Thyroid gland (tissue), 4 donors: ENCODE results near the gene ZC3HAV1L. TPM values are rescaled to one million over a fixed set of nuclear protein-coding genes. Genes with fewer than 3 reads are reported as not detected.

Experiments used
- DNase-seq, 2 donors: peaks; one replicate each; pipeline ENCODE4 v3.0.0-alpha.2; 2019
- H3K27ac ChIP-seq, 3 donors: fragments of 200-600 bp; sonication (generic); 1 replicate in 2 of 3; 2 replicates in 1 of 3; pipeline ENCODE4 v1.5.1; 2016 to 2019; ENCODE audit warnings: mild to moderate bottlenecking in 1 of 3, moderate library complexity in 1 of 3
- H3K27me3 ChIP-seq: fragments of 200-600 bp; sonication (generic); one replicate; pipeline ENCODE4 v1.5.1; 2019
- H3K36me3 ChIP-seq, 2 donors: fragments of 200-600 bp; sonication (generic); one replicate each; pipeline ENCODE4 v1.5.1; 2016 to 2019
- H3K4me1 ChIP-seq, 2 donors: fragments of 200-600 bp; sonication (generic); one replicate each; pipeline ENCODE4 v1.5.1; 2017 to 2019
- H3K4me3 ChIP-seq, 3 donors: fragments of 200-600 bp; sonication (generic); replicated peaks in 1 of 3; 1 replicate in 2 of 3; 2 replicates in 1 of 3; pipeline ENCODE4 v1.5.1; 2016; ENCODE audit warnings: mild to moderate bottlenecking in 1 of 3
- H3K9me3 ChIP-seq: fragments of 200-600 bp; sonication (generic); one replicate; pipeline ENCODE4 v1.5.1; 2017
- POLR2A ChIP-seq, 2 donors: fragments of 450-650 bp; IDR thresholded peaks; one replicate each; pipeline ENCODE4 v1.6.1; 2017; ENCODE audit warnings: antibody characterized with exemption in 2 of 2, mild to moderate bottlenecking in 2 of 2, moderate library complexity in 1 of 2
- WGBS, 2 donors: methylation state at CpG; one replicate each; pipeline ENCODE4 v1.1.5; 2017; 5-methylcytosine and 5-hydroxymethylcytosine counted together
- intact Hi-C: fragments of 100-400 bp; cut with DNase I; formaldehyde crosslinking; loops from one replicate; pipeline ENCODE4 v1.15.1; 2023
- total RNA-seq, 4 donors: library from RNA; depleted of rRNA; stranded (reverse); fragments of >200 nt; gene quantifications; one replicate each; pipeline ENCODE4 v1.2.3, GENCODE V29; 2016
- TF ChIP-seq, protein P1 (sequence below), 6 experiments: fragments of 200-600 bp in 3 of 6; fragments of 450-650 bp in 3 of 6; sonication (generic) in 3 of 6; IDR thresholded peaks; one replicate each; pipeline ENCODE4 v1.5.1; 2016 to 2019; ENCODE audit warnings: antibody characterized with exemption in 6 of 6, mild to moderate bottlenecking in 2 of 6, inconsistent platforms in 1 of 6, moderate library complexity in 1 of 6

Gene ZC3HAV1L
- total RNA-seq, 4 donors from 2014 or later = 31.7 to 73.7 (median 45.5) TPM

DNA sequence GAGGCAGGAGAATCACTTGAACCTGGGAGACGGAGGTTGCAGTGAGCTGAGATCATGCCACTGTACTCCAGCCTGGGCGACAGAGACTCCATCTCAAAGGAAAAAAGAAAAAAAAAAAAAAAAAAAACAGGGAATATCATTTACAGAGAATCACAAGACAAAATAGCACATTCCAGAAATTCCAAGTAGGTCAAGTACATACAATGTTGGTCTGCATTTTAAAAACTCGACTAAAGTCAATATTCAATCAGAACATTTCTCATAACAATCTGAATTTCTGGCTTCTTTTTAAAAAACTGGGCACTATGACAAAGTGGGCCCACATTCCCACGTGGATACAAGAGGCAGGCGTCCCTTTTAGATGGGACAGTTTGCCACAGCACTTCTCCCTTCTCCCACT, 12.8 kb downstream of the ZC3HAV1L start:
- peaks cover under 1 to 3% of the 10 kb centered on the region in 2 donors for H3K36me3 ChIP-seq
- WGBS, 2 donors = 63 to 73% methylated on average over 5 of the region's 5 CpGs
- no peaks in the 10 kb centered on the region for H3K9me3 ChIP-seq
- TF ChIP-seq, protein P1, sequence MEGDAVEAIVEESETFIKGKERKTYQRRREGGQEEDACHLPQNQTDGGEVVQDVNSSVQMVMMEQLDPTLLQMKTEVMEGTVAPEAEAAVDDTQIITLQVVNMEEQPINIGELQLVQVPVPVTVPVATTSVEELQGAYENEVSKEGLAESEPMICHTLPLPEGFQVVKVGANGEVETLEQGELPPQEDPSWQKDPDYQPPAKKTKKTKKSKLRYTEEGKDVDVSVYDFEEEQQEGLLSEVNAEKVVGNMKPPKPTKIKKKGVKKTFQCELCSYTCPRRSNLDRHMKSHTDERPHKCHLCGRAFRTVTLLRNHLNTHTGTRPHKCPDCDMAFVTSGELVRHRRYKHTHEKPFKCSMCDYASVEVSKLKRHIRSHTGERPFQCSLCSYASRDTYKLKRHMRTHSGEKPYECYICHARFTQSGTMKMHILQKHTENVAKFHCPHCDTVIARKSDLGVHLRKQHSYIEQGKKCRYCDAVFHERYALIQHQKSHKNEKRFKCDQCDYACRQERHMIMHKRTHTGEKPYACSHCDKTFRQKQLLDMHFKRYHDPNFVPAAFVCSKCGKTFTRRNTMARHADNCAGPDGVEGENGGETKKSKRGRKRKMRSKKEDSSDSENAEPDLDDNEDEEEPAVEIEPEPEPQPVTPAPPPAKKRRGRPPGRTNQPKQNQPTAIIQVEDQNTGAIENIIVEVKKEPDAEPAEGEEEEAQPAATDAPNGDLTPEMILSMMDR (IDR thresholded peaks at IDR 0.05) = no peak
- TF ChIP-seq POLR2A (IDR thresholded peaks at IDR 0.05) = no peak
- no peaks in the 10 kb centered on the region for H3K27me3 ChIP-seq
- no peak for DNase-seq
- intact Hi-C loops = no loop called here
- H3K4me3 ChIP-seq = no peak overlapping the region
- peak overlapping the region; percentile 82 to 92 (median 83) for H3K27ac ChIP-seq
- H3K4me1 ChIP-seq = peaks cover 17 to 56% of the 10 kb centered on the region in 2 donors

DNA sequence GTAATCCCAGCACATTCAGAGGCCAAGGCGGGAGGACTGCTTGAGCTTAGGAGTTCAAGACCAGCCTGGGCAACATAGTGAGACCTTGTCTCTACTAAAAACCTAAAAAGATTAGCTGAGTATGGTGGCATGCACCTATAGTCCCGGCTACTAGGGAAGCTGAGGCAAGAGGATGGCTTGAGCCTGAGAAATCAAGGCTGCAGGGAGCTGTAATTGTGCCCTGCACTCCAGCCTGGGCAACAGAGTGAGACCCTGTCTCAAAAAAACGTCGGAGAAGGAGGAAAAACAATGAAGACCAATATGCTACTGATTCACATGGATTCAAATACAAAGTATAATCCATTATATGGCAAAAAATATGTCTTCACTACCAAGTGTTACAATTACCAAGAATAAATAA, 13.6 kb downstream of the ZC3HAV1L start:
- 66 to 90% methylated on average over 4 of the region's 4 CpGs for WGBS, 2 donors
- Histone ChIP-seq H3K4me1 (peaks cover 17 to 57% of the 10 kb centered on the region in 2 donors), H3K36me3 (peaks cover 0 to under 1% of the 10 kb centered on the region in 2 donors), H3K9me3 (no peaks in the 10 kb centered on the region), H3K27me3 (no peaks in the 10 kb centered on the region), H3K4me3 (no peak overlapping the region), H3K27ac (peak overlapping the region; percentile 82 to 92 (median 83))
- DNase-seq = no peak
- no peak for TF ChIP-seq POLR2A (IDR thresholded peaks at IDR 0.05)
- TF ChIP-seq, protein P1 (IDR thresholded peaks at IDR 0.05) = no peak
- intact Hi-C loops = no loop called here

DNA sequence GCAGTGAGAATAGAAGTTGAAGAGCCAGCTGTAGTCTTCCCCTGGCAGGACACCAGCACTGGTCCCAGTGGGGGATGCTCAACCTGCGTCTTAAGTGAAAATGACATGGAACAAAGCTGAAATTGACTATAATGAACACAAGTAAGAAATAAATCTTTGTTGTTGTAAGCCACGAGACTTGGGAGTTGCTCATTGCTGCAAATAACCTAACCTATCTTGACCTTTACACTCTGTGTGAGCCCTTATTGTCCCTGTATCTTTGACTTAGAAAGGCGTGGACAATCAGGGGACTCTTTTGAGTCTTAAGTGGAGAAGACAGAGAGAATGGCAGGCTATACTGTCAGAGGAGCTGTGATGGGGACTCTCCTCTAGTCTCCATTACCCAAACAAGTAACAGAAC, 16.9 kb downstream of the ZC3HAV1L start:
- WGBS, 2 donors = 85 to 86% methylated on average over 3 of the region's 3 CpGs
- peaks cover 0 to 25% of the 10 kb centered on the region in 2 donors for H3K4me1 ChIP-seq
- intact Hi-C loops = no loop called here
- no peaks in the 10 kb centered on the region for H3K9me3 ChIP-seq
- no peaks in the 10 kb centered on the region for H3K27me3 ChIP-seq
- peak overlapping the region in 2 of 3 donors; percentile 17 to 66 for H3K27ac ChIP-seq
- TF ChIP-seq POLR2A (IDR thresholded peaks at IDR 0.05) = no peak
- TF ChIP-seq, protein P1 (IDR thresholded peaks at IDR 0.05) = no peak
- H3K4me3 ChIP-seq = no peak overlapping the region
- DNase-seq = no peak
- no peaks in the 10 kb centered on the region for H3K36me3 ChIP-seq

DNA sequence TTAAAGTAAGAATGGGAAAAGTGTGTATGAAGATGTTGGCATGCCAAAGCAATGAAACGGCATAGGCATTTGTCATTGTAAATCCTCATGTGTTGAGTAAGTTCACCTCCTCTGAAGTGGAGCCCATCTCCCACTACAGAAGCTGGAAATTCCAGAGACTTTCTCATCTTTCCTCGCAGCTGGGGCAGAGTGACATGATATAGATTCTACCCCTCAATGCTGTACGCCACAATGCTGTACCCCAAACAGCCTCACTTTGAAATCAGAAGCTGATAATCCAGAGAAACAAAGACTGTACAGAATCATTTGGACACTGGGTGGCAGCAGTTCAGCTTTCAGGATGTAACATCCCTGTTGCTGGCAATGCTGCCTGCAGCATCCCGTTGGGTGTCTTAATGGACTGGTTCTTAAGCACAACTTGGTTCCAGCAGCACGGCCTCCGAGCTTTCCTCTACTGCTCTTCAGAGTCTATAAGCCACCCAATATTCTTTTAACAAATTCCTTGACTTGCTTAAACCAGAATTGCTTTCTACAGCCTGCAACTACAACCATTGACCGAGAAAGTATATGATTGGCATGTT, 18.8 kb downstream of the ZC3HAV1L start:
- Histone ChIP-seq H3K4me3 (no peak overlapping the region), H3K36me3 (no peaks in the 10 kb centered on the region), H3K27me3 (no peaks in the 10 kb centered on the region), H3K27ac (no peak overlapping the region), H3K4me1 (peaks cover 0 to 9% of the 10 kb centered on the region in 2 donors), H3K9me3 (no peaks in the 10 kb centered on the region)
- TF ChIP-seq, protein P1 (IDR thresholded peaks at IDR 0.05) = peak in 5 of 6 experiments; percentile 34 to 85 (median 73)
- TF ChIP-seq POLR2A (IDR thresholded peaks at IDR 0.05) = no peak
- DNase-seq = peak; percentile 77 to 86
- intact Hi-C loops = loop anchor here (2.0 kb wide), 1 partner anchor 58 kb away; no protein-coding TSS in a partner anchor
- WGBS, 2 donors = 30 to 32% methylated on average over 7 of the region's 7 CpGs

DNA sequence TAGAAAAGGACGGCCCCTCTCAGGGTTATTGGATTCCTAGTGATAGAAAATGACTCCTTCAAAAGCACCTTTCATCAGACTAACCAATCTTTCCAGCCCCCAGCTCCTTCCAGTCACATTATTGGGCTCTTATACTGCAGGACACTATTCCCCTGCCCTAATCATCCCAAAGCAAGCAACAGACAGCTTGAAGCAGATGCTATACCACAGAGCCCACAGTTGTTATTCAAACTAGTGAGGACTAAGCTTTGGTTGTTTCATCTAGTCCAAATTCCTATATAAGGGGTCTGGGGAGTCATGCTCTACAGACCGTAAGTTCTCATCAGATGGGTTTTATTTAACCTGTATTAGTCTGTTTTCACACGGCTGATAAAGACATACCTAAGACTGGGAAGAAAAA, 24.5 kb downstream of the ZC3HAV1L start:
- no peak for DNase-seq
- Histone ChIP-seq H3K36me3 (no peaks in the 10 kb centered on the region), H3K4me1 (no peaks in the 10 kb centered on the region), H3K9me3 (no peaks in the 10 kb centered on the region), H3K4me3 (no peak overlapping the region), H3K27me3 (no peaks in the 10 kb centered on the region), H3K27ac (no peak overlapping the region)
- 91 to 95% methylated on average over 3 of the region's 3 CpGs for WGBS, 2 donors
- no peak for TF ChIP-seq POLR2A (IDR thresholded peaks at IDR 0.05)
- TF ChIP-seq, protein P1 (IDR thresholded peaks at IDR 0.05) = no peak
- intact Hi-C loops = no loop called here
